Measurements from ENCODE around the gene BMP8A.
"Not testable (repeated sequence)": the region's sequence is repeated elsewhere in the genome, so short reads cannot be mapped to it uniquely, and the experiment has no call there.

The BMP8A gene

DNA sequence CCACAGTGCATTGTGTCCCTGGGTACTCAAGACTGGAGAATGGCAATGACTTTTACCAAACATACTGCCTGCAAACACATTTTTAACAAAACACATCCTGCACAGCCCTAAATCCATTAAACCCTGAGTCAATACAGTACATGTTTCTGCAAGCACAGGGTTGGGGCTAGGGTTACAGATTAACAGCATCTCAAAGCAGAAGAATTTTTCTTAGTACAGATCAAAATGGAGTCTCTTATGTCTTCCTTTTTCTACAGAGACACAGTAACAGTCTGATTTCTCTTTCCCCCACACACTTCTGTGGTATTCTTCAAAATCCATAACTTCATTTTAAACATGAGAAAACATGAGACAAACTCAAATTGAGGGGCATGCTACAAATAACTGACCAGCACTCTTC is 13.9 kb downstream of the BMP8A start:
- CTCF ChIA-PET: no interaction called here
- TF ChIP-seq, protein P1, sequence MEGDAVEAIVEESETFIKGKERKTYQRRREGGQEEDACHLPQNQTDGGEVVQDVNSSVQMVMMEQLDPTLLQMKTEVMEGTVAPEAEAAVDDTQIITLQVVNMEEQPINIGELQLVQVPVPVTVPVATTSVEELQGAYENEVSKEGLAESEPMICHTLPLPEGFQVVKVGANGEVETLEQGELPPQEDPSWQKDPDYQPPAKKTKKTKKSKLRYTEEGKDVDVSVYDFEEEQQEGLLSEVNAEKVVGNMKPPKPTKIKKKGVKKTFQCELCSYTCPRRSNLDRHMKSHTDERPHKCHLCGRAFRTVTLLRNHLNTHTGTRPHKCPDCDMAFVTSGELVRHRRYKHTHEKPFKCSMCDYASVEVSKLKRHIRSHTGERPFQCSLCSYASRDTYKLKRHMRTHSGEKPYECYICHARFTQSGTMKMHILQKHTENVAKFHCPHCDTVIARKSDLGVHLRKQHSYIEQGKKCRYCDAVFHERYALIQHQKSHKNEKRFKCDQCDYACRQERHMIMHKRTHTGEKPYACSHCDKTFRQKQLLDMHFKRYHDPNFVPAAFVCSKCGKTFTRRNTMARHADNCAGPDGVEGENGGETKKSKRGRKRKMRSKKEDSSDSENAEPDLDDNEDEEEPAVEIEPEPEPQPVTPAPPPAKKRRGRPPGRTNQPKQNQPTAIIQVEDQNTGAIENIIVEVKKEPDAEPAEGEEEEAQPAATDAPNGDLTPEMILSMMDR (IDR thresholded peaks at IDR 0.05; ENCODE audit: insufficient read depth, low read length, missing control alignments): no peak
- POLR2A ChIA-PET: no interaction called here
- no peak overlapping the region for H3K4me3 ChIP-seq (ENCODE audit: low read depth, low read length)
- no peak for DNase-seq (ENCODE audit: low read depth, low spot score)

DNA sequence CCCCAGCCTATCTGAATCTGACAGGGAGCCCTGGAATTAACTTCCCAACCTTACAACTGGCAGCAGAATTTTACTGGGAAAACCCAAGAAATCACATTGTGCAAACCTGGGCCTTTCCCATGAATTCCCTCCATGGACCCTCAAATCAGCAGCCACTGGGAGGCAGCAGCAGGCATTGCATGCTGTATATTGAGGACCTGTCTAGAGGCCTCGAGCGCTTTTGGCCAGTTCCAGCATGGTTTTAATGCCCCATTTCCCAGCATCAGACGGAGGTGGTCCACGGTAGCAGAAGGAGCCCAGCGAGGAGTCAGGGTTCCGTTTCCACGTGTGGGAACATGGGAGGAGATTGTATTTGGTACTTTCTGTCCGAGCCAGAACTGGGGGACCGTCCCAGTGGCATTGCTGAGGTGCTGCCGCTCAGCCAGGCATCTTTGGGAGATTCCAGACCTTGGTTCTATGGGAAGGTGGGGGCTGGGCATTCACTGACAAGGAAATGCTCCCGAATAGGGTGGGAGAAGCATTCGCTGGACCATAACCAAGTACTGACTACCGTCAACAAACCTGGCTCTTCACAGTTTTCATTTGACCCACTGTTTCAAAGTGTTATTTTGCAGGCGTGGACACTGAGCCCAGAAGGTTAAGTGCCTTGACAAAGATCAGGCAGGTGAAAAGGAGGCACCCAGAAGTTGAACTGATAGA is 15.9 kb downstream of the BMP8A start:
- TF ChIP-seq, protein P1 (IDR thresholded peaks at IDR 0.05; ENCODE audit: insufficient read depth, low read length, missing control alignments): peak; percentile 55
- no peak overlapping the region for H3K4me3 ChIP-seq (ENCODE audit: low read depth, low read length)
- ChIA-PET CTCF (no interaction called here), POLR2A (no interaction called here)
- no peak for DNase-seq (ENCODE audit: low read depth, low spot score)

DNA sequence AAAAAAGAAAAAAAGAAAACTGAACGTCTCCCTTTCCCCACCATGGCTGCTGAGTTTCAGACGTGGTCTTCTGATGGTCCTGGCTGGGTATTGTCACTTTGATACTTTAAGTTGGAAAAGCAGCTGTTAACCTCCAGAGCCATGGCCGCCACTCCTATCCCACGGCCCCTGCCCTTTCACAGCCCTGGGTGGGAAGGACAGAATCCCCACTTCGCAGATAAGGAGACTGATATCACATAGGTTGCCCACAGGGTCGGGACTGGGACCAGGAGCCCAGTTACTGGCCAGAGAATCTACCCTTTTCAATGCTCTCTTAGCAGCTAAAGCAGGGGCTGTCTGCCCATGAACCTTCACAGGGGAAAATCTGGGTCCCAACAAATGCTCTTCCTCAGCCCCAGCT is 16.8 kb downstream of the BMP8A start:
- ChIA-PET POLR2A (no interaction called here), CTCF (interaction anchor here (1.6 kb wide), 1 partner anchor 31 kb away, joined by 7 read pairs; no protein-coding TSS in a partner anchor)
- no peak overlapping the region for H3K4me3 ChIP-seq (ENCODE audit: low read depth, low read length)
- no peak for DNase-seq (ENCODE audit: low read depth, low spot score)
- TF ChIP-seq, protein P1 (IDR thresholded peaks at IDR 0.05; ENCODE audit: insufficient read depth, low read length, missing control alignments): no peak

DNA sequence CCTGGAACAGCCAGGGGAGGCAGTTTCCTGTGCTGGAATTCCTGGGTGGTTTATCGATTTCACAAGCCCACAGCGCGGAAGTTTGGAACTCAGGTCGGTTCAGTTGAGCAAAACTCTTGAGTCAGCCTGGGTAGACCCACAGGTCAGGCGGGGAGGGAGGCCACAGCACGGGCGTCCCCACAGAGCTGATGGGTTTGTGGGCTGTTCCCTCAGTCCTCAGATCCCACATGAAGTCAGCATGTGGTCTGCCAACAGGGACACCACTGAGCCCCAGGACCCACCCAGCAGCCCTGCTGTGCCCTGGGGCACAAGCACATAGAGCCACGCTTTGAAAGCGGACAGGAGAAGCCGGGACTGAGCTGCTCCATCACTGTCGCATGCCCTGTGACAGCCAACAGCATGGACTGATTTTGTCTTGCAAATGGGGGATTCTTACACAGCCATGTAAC is 17.4 kb downstream of the BMP8A start:
- ChIA-PET POLR2A (no interaction called here), CTCF (interaction anchor here (1.6 kb wide), 1 partner anchor 30 kb away, joined by 7 read pairs; no protein-coding TSS in a partner anchor)
- DNase-seq (ENCODE audit: low read depth, low spot score): no peak
- TF ChIP-seq, protein P1 (IDR thresholded peaks at IDR 0.05; ENCODE audit: insufficient read depth, low read length, missing control alignments): no peak
- H3K4me3 ChIP-seq (ENCODE audit: low read depth, low read length): no peak overlapping the region

DNA sequence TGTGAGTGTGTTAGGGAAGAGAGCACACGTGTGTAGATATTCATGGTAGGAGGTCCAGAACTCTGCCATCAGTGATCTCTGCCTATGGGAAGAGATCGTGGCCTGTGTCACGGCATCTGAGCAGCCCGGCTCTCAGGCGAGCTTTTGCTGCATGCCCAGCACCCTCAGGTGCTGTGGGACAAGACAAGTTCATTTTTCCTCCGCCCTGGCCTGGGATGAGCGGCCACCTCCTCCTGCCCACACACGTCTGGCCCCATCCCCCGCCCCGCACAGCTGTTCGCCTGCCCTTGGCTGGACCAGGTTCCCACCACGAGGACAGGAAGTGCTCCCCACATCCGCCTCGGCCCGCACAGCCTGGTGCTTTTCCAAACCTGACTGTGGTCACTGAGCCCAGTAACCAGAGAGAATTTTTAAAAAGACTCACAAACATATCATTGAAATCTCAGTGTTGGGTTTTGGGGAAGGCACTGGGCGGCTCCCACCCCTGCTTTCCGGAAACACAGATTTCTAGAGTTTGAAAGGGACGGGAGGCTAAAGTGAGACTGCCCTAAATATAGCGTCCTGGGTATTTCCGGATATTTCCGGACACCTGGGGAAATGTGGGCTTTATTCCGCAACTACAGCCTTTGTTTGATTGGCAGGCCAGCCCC is 18.0 kb downstream of the BMP8A start:
- no peak overlapping the region for H3K4me3 ChIP-seq (ENCODE audit: low read depth, low read length)
- DNase-seq (ENCODE audit: low read depth, low spot score): no peak
- ChIA-PET POLR2A (no interaction called here), CTCF (interaction anchor here (1.6 kb wide), 1 partner anchor 29 kb away, joined by 7 read pairs; no protein-coding TSS in a partner anchor)
- TF ChIP-seq, protein P1 (IDR thresholded peaks at IDR 0.05; ENCODE audit: insufficient read depth, low read length, missing control alignments): no peak

DNA sequence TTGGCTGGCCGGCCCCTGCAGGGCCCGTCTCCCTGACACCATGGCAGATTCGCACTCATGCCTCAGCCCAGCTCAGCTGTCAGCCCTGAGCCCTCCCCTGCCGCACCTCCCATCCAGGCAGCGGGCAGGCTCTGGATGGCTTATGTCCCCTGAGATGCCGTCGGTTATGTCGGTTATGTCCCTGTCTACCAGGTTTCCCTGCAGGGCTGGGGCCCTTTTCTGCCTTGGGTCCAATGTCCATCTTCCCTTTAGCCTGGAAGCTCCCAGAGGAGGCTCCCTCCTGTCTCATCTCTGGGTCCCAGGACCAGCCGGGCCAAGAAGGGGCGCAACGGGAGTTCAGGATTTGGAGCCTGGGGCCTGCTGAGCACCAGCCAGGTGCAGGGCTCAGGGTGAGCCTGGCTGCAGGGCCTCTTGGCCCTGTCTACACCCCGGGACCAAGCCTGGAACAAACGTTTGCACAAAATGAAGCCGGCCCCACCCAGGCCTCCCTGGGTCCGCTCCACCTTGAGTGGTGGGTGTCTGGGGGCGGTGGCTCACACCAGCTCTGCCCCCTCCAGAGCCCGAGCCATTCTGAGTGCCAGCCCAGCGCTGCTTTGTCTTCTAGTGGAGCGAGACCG is 19.2 kb downstream of the BMP8A start:
- CTCF ChIA-PET; POLR2A ChIA-PET; H3K4me3 ChIP-seq (ENCODE audit: low read depth, low read length); DNase-seq (ENCODE audit: low read depth, low spot score): not testable (repeated sequence)

DNA sequence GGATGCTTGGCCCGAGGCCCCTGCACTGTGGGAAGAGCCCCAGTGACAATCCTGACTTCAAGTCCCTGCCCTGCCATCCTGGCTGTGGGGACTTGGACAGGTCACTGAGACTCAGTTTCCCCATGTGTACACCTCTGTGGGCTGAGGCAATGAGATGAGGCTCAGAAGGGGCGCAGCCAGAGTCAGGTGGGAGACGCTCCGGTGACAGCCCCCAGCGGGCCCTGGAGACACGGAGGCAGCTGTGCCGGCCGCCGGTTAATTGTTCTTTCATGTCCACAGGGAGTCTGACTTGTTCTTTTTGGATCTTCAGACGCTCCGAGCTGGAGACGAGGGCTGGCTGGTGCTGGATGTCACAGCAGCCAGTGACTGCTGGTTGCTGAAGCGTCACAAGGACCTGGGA is 20.0 kb downstream of the BMP8A start:
- CTCF ChIA-PET: not testable (repeated sequence)

DNA sequence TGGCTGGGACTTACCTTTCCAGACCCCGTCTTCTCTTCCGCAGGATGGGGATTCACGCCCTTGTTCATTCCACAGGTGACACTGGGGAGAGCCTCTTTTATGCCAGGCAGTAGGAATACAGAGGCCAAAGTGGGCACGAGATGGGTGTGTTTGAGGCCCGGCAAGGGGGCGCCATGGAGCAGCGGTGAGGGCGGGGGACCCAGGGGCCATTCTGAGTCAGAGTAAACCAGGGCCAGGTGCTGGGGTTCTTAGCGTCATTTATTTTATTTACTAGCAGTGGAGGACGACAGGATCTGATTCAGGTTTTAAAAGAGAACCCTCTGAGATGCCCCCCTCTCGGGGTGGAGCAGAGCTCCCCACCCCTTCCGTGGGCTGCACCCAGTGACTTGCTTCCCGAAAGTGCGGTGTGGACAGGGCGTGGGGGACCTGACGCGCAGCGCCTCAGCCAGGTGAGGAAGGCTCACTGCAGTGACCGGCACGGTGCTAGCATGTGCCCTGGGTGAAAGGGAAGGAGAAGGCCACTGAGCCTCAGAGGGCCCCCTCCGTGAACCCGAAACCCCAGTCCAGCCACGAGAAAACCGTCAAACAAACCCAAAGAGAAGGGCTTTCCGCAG is 20.9 kb downstream of the BMP8A start:
- DNase-seq (ENCODE audit: low read depth, low spot score); CTCF ChIA-PET; H3K4me3 ChIP-seq (ENCODE audit: low read depth, low read length); POLR2A ChIA-PET: not testable (repeated sequence)

More for the DNA sequence above, 20.0 kb downstream of the BMP8A start:
- DNase-seq (ENCODE audit: low read depth, low spot score); POLR2A ChIA-PET; H3K4me3 ChIP-seq (ENCODE audit: low read depth, low read length): not testable (repeated sequence)

DNA sequence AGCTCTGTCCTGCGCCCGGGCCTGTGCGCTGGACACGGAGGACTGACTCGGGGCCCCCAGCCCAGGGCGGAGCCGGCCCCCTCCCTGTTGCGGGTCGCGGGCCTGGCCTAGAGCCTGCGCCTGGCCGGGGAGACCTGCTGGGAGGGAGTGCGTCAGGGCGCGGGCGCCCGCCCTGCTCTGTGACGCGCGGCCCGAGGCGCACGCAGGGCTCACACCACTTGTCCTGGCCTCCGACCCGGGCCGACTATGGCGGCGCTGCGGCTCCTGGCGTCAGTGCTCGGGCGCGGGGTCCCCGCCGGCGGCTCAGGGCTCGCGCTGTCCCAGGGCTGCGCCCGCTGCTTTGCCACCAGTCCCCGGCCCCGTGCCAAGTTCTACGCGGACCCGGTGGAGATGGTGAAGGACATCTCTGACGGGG is 23.3 kb downstream of the BMP8A start:
- CTCF ChIA-PET; POLR2A ChIA-PET; DNase-seq (ENCODE audit: low read depth, low spot score); H3K4me3 ChIP-seq (ENCODE audit: low read depth, low read length): not testable (repeated sequence)

All from AG04449 (cell line).